Activated T-cell treated with anti-CD3 and anti-CD28 coated beads, Interleukin-2, amount 50 U/mL, for 1 hour (primary cell): ENCODE measurements around the gene ELAVL1.
"Not testable (repeated sequence)": the region's sequence is repeated elsewhere in the genome, so short reads cannot be mapped to it uniquely, and the experiment has no call there.

Source experiments
- DNase-seq: peaks from one replicate; pipeline ENCODE4 v3.0.0-alpha.2; 2020

Gene ELAVL1

GRCh38 chr19:7968008-7968795 is 37.2 kb downstream of the ELAVL1 start:
- no peak for DNase-seq

- DNase-seq, result no peak
These were observed 39.3 kb downstream of the ELAVL1 start for GRCh38 chr19:7965921-7966665.

GRCh38 chr19:7965259-7965841 is 40.1 kb downstream of the ELAVL1 start:
- DNase-seq, result no peak

DNA sequence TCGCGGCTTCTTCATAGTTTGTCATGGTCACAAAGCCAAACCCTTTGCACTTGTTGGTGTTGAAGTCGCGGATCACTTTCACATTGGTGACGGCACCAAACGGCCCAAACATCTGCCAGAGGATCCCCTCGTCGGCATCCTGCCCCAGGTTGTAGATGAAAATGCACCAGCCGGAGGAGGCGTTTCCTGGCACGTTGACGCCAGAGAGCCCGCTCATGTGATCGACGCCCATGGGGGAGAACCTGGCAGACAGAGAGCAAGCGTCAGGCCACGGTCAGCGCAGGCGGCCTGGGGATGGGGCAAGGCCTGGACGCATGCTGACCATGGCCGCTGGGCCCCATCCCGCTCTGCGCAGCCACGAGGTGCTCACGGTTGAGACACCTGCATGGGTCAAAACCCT is 41.9 kb downstream of the ELAVL1 start:
- DNase-seq, result no peak

GRCh38 chr19:7962644-7963268 is 42.7 kb downstream of the ELAVL1 start:
- no peak for DNase-seq

DNA sequence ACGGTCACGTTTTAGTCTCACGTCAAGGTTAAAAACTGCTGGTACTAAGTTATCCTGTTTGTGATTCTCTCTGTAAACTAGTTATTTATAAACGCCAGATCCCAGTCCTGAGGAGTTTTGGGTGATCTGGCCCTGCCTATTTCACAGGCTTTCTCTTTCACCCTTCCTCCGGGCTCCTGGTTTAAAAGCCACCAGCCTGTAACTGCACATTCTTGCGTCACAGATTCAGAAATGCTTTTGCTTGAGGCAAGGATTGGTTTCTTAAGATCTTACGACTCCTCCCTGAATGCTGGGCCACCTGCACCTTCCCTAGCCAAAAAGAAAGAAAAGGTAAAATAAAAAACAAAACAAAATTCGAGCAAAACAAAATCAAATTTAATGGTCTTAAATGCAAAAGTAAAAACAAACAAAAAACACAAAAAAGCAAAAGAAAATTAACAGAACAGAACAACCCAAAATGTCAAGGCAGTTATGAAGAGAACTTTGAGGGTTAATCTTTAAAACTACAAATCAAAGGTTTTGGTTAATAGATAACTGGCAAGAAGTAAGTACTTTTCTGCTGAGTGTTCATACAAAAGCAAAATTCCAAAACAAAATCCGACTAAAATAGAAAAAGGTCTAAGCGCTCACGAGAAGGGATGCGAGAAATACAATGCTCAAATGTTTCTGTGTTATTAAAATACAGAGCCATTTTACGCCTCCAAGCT is 43.4 kb downstream of the ELAVL1 start:
- no peak for DNase-seq

DNA sequence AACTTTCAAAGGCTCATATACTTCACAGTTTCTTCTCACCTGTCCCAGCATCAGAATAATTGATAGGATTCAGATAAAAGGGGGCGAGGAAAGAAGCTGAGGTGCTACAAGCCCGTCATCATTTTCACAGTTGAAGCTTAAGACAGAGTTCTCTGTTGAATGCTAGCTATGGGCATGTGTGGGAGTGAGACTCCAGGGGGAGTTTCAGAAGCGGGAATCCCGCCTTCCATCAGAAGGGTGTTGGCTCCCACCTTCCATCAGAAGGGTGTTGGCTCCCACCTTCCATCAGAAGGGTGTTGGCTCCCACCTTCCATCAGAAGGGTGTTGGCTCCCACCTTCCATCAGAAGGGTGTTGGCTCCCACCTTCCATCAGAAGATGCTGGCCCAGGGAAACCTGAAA is 44.4 kb downstream of the ELAVL1 start:
- not testable (repeated sequence) for DNase-seq

GRCh38 chr19:7959211-7959610 is 46.2 kb downstream of the ELAVL1 start:
- DNase-seq, result no peak

- DNase-seq, result no peak
These were observed 49.7 kb downstream of the ELAVL1 start for GRCh38 chr19:7955696-7956095.

- DNase-seq, result no peak
These were observed 51.9 kb downstream of the ELAVL1 start for GRCh38 chr19:7953576-7953975.

DNA sequence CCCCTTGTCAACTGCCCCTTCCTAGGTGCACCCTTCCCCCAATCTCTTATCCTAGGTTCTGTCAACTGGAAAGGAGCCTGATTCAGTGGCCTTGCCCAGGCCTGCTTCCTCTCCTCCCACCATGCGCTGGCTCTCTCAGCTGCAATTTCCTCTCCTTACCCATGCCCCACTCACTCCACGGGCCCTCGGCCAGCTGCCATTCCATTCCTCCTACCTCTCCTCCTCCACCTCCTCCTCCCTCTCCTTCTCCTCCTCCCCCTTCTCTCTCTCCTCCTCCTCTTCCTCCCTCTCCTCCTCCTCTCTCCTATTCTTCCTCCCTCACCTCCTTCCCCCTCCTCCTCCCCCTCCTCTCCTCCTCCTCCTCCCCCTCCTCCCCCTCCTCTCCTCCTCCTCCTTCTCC is 52.4 kb downstream of the ELAVL1 start:
- DNase-seq, result no peak

DNA sequence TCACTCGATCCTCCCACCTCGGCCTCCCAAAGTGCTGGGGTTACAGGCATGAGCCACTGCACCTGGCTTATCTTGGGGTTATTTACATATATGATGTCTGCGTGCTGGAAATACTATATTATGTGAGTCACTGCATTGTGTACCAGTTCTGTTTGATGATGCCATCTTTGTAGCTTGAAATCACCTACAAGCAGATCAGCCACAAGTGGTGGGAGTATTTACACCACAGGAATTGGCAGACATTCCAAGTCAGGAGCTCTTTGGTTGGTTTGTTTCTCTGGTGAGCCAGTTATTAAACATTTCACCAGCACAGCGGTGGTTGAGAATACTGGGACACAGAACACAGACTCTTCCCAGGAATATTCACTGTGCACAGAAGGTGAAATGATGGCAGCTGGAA is 57.5 kb downstream of the ELAVL1 start:
- DNase-seq, result no peak

- DNase-seq, result peak; percentile 86
These were observed 61.2 kb downstream of the ELAVL1 start for GRCh38 chr19:7944177-7944761.

GRCh38 chr19:7943444-7944176 is 61.8 kb downstream of the ELAVL1 start, which contains the start of gene TIMM44:
TSS of gene TIMM44 (minus strand) at chr19:7943666. CDS start at chr19:7943651, 15 bp downstream.
- DNase-seq, result peak; percentile 97

DNA sequence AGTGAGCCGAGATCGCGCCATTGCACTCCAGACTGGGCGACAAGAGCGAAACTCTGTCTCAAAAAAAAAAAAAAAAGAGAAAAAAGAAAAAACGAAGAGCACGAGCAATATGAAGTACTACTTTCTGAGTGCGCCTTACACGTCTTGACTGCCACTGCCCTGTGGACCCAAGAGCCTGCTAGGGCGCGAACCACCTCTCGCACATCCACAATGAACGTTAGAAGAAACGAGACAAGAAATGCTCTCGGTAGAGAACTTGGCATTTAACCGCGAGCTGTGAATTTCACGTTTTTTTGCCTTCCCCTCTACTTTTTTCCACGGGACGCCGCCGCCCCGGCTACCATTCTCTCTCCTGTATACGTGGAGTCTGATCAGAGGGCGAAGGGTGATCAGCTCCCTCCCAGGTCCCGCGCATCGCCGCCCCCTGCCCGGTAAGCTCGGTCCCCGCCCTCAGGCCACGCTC is 62.4 kb downstream of the ELAVL1 start:
- DNase-seq, result no peak

- DNase-seq, result no peak
These were observed 63.4 kb downstream of the ELAVL1 start for GRCh38 chr19:7941895-7942596.

GRCh38 chr19:7940841-7941240 is 64.6 kb downstream of the ELAVL1 start:
- DNase-seq, result no peak

DNA sequence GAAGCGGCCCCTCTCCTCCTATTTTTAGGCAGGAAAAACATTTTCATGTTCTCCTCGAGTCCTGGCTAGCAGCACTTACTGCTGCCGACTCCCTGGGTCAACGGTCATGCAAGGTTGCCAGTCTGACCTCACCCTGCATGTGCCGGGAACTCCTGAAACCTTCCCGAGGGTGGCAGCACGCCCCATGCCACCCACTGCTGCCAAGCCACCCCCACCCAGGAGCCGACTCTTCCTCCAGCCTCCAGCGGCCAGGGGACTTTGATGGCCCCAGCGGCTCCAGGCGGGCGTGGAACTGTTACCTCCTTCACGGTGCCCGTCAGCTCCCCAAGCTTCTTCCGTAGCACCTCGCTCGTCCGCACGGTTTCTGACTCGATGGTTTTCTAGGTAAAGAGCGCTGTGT is 70.7 kb downstream of the ELAVL1 start:
- DNase-seq, result no peak

DNA sequence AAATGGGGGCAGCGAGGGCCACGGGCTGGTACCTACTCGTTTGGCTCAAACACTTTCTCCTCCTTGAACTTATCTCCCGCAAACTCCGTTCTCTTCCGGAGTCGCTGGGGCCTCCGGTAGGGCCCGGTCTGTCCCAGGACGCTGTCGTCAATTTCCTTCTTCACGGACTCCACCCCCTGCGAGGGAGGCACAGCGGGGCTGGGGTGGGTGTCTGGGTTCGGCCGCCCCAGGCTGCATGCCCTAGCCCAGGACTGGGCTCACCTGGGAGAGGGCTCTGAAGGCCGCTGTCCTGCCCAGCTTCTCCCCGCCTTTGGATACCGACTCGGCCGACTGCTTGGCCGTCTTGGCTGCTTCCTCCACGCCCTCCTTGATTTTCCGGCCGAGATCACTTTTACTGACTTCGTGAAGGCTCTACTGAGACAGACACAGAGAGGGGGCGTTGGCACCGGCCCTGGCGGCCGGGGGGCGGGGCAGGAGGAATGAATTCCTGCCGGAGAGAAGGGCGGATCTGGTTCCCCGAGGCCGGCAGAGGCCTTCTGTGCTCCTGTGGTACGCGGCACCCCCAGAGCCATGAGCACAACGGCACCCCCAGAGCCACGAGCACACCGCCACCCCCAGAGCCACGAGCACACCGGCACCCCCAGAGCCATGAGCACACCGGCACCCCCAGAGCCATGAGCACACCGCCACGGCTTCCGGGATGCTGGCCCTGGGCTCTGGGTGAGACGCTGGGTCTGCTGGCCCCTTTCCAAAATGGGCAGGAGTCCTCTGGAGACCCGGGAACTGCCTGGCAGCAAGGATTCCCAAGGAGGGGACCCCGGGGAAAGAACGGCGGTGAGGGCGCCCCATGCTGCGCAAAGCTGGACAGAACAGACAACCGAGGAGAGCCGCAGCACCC is 71.4 kb downstream of the ELAVL1 start:
- no peak for DNase-seq

DNA sequence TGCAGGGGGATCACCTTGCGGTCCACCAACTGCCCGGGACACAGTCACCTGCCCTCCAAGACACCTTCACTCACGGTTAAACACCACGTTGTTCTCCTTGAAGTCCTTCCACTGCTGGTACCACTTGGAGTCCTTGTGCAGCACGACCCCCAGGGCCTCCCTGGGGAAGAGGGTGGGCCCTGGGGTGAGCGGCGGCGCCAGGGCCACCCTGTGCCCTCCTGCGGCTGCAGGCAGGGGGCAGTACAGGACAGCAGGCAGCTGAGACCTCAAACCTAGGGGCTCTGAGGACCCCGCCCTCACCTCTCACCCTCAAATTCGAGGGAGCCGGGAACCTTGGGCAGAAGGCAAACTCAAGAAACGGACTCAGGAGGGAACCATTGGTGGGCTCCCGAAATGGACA is 72.0 kb downstream of the ELAVL1 start:
- DNase-seq, result no peak
